Activated CD8-positive, alpha-beta memory T cell treated with anti-CD3 and anti-CD28 coated beads, Interleukin-2, amount 10 ng/mL, durations not matched to agents 7 days and 5 days (primary cell): ENCODE data around the gene RNF167. TPM values are rescaled to one million over a fixed set of nuclear protein-coding genes. Genes with fewer than 3 reads are reported as not detected.
"Not testable (repeated sequence)": the region's sequence is repeated elsewhere in the genome, so short reads cannot be mapped to it uniquely, and the experiment has no call there.

Experiments
- ATAC-seq: fragments of 150-1000 bp; cut with Tn5 transposase; one replicate; pipeline ENCODE4 v1.10.0; 2021; ENCODE audit warnings: moderate library complexity
- CTCF ChIA-PET: fragments of 350-600 bp; sonication (Branson Sonifier 250); formaldehyde crosslinking; loops from one replicate; lab custom pipeline; 2021; ENCODE audit warnings: antibody characterized with exemption; lab: Charles Lee
- DNase-seq: peaks from one replicate; pipeline ENCODE4 v3.0.0-alpha.2; 2020
- H3K27ac Mint-ChIP-seq: one replicate; pipeline ENCODE4 v1.8.0; 2021; ENCODE audit warnings: mild to moderate bottlenecking, mixed read lengths
- H3K27me3 Mint-ChIP-seq: one replicate; pipeline ENCODE4 v1.8.0; 2021; ENCODE audit warnings: mixed read lengths
- H3K36me3 Mint-ChIP-seq: one replicate; pipeline ENCODE4 v1.8.0; 2021; ENCODE audit warnings: mild to moderate bottlenecking, mixed read lengths
- H3K4me1 Mint-ChIP-seq: one replicate; pipeline ENCODE4 v1.8.0; 2021; ENCODE audit warnings: mixed read lengths
- H3K4me3 Mint-ChIP-seq: one replicate; pipeline ENCODE4 v1.8.0; 2021; ENCODE audit warnings: mild to moderate bottlenecking, moderate library complexity, mixed read lengths
- H3K9me3 Mint-ChIP-seq: one replicate; pipeline ENCODE4 v1.8.0; 2022; ENCODE audit warnings: low read depth, mixed read lengths
- total RNA-seq, 2 experiments: library from RNA; stranded (reverse); gene quantifications; one replicate each; pipeline ENCODE4 v1.2.3, GENCODE V29; 2021

Gene RNF167
- total RNA-seq, 2 experiments from 2014 or later: 226 to 273 TPM

DNA sequence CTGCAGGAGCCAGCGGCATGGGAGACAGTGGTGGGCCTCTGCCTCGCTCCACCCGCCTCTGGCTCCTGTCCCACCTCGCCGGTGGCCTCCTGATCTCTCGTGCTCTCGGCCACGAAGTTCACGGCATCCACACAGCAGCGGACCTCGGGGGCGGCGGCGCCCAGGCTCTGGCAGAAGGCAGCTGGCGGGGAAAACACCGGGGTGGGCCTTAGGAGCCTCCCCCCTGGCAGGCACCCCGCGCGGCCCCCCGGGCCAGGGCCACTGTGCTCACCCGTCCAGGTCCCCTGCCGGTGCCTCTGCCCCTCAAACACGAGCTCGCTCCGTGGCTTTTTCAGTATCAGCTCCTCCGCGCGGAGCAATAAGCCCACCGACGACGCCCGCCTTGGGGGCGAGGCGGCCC lies 41.1 kb upstream of the RNF167 start:
- H3K36me3 Mint-ChIP-seq: peaks cover 2% of the 10 kb centered on the region
- H3K9me3 Mint-ChIP-seq: no peaks in the 10 kb centered on the region
- H3K27me3 Mint-ChIP-seq: peaks cover 4% of the 10 kb centered on the region
- no peak for DNase-seq
- CTCF ChIA-PET: interaction anchor here (0.6 to 2.2 kb wide), 13 partner anchors 8 to 189 kb away, joined by 3 to 21 read pairs (median 3); partner anchors contain the start of genes ARRB2, GLTPD2, PSMB6 and RNF167
- H3K4me1 Mint-ChIP-seq: peaks cover 36% of the 10 kb centered on the region
- no peak overlapping the region for H3K27ac Mint-ChIP-seq
- no peak for ATAC-seq
- H3K4me3 Mint-ChIP-seq: peak overlapping the region; percentile 33

DNA sequence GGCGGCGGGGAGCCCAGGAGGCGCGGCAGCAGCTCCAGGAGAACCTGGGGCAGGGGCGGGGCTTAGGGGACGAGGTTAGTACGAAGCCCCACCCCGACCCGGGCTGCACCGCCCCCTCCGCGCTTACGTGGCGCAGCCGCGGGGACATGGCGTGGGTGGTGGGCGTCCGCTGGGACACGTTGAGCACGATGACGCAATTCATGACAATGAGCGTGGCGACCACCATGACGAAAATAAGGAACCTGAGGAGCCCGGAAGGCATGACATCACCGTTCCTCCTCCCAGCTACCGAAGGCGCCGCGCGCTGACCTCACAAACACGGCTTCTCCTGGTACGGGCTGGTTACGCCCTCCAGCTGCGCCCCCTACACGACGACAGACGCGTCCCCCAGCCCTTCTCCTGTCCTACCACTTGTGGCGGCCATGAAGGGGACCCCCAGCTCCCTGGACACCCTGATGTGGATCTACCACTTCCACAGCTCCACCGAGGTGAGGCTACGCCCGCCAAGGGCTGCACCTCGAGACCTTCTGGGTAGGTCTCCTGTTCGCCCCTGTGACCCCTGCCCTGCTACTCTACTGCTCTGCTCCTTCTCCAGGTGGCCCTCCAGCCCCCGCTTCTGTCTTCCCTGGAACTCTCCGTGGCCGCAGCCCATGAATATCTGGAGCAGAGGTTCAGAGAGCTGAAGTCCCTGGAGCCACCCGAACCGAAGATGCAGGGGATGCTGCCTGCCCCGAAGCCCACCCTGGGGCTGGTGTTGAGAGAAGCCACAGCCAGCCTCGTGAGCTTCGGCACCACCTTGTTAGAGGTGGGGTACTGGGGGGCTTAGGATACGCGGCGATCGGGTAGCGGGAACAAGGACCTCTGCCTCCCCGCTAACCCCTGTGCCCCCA lies 40.5 kb upstream of the RNF167 start, which contains the start of gene C17orf107:
Gene C17orf107 (plus strand): TSS at position 196 of the 890 bp plus-strand sequence. CDS start 227 bp downstream, at position 423.
- peaks cover 2% of the 10 kb centered on the region for H3K36me3 Mint-ChIP-seq
- peak within 1 kb of the TSS; percentile 80 for H3K4me3 Mint-ChIP-seq
- ATAC-seq (peak; percentile 83), DNase-seq (peak; percentile 90)
- CTCF ChIA-PET: interaction anchor here (0.6 to 2.2 kb wide), 16 partner anchors 8 to 189 kb away, joined by 3 to 21 read pairs (median 4); partner anchors contain the start of genes ARRB2, GLTPD2, PFN1 and PSMB6
- H3K27me3 Mint-ChIP-seq: peaks cover 4% of the 10 kb centered on the region
- H3K27ac Mint-ChIP-seq: peak within 1 kb of the TSS; percentile 72
- peaks cover 36% of the 10 kb centered on the region for H3K4me1 Mint-ChIP-seq
- no peaks in the 10 kb centered on the region for H3K9me3 Mint-ChIP-seq

DNA sequence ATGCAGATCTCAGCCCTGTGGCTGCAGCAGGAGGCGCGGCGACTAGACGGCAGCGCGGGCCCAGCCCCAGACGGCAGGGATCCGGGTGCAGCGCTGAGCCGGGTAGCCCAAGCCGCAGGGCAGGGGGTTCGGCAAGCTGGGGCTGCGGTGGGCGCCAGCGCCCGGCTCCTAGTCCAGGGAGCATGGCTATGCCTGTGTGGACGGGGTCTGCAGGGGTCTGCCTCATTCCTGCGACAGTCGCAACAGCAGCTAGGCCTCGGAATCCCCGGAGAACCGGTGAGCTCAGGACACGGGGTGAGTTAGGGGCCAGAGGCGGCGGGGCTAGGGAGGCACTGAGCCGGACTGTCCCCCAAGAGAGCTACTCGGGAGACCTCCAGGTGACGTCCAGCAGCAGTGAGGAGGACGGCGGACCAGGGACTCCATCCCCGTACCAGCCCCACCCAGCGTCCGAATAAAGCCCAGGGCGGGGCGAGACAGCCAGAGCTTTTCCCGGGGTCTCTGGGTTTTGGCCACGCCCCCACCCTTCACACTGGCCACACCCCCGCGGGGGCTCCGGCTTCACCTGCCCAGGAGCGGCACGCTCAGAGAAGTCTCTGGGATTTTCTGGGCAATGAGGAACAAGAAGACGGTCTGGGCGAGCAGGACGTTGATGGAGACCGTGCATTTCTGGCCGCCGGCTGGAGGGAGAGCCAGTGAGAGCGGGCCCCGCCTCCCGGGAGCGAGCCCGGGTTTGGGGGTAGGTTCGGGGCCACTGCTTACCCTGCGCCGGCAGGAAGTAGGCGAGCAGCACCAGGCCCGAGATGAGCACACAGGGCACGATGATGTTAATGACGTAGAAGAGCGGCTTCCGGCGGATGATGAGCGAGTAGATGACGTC lies 39.6 kb upstream of the RNF167 start:
- peak; percentile 54 for ATAC-seq
- Mint-ChIP-seq H3K36me3 (peaks cover 2% of the 10 kb centered on the region), H3K27me3 (peaks cover 4% of the 10 kb centered on the region), H3K9me3 (no peaks in the 10 kb centered on the region), H3K4me3 (peak overlapping the region; percentile 80), H3K27ac (peak overlapping the region; percentile 66), H3K4me1 (peaks cover 36% of the 10 kb centered on the region)
- DNase-seq: peak; percentile 77
- CTCF ChIA-PET: interaction anchor here (0.8 to 2.2 kb wide), 8 partner anchors 9 to 333 kb away, joined by 3 to 21 read pairs (median 6); partner anchors contain the start of genes ARRB2, GLTPD2 and PFN1

DNA sequence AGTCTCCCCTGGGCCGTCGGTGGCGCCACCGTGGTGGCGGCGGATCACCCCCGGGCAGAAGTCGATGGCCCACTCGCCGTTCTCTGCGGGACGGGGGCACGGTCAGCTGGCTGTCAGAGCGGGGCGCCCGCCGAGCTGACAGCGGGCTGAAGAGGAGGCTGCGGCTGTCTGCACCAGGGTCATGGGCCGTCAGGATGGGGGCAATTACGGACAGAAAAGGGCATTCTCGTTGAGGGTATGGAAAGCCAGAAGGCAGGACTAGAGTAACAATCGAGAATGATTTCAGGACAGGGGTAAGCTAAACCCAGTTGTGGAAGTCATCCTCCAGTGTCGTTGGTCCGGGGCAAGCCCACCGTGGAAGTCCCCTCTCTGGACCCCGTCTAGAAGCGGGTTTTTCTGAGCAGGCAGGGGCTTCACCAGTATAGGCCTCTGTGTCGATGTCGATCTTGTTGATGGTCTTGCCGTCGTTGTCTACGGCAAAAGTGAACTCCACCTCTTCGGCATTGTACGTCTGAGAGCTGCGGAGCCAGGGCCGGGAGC lies 38.9 kb upstream of the RNF167 start:
- CTCF ChIA-PET: interaction anchor here (0.6 to 3.2 kb wide), 10 partner anchors 8 to 334 kb away, joined by 3 to 18 read pairs (median 4); partner anchors contain the start of genes CAMTA2, PFN1, RNF167 and SLC25A11
- Mint-ChIP-seq H3K27me3 (peaks cover 4% of the 10 kb centered on the region), H3K4me3 (peak overlapping the region; percentile 65), H3K36me3 (peaks cover under 1% of the 10 kb centered on the region), H3K4me1 (peaks cover 36% of the 10 kb centered on the region), H3K9me3 (no peaks in the 10 kb centered on the region), H3K27ac (peak overlapping the region; percentile 66)
- ATAC-seq: no peak
- no peak for DNase-seq

DNA sequence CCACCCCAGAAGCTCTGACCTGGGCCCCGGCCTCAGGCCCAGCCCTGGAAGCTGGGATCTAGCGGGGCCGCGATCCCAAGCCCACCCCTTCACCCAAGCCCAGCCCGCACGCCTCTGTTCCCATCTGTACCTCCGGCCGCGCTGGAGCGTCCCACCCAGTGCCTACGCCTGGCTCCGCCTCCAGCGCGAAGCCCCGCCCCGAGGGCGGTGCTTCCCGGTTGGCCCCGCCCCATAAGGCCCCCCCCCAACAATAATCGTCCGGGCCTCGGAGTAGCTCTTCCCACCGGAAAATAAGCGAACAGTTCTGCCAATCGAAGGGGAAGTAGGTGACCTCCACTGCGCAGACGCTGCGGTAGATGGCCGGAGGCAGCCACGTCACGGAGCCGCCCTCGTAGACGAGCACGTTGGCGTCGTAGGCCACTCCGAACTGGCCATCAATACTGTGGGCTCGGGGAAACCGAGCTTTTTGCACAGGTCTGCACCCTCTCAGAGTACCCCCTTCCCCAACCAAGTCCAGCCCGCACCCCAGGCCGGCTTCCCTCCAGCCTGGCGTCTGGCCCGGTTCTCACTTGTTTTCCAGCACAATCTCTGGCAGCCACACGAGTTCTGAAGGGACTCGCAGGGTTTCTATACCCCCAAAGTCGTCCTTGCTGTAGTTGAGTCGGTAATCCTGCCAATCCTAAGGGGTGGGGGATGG lies 38.3 kb upstream of the RNF167 start:
- Mint-ChIP-seq H3K9me3 (no peaks in the 10 kb centered on the region), H3K27me3 (peaks cover 4% of the 10 kb centered on the region), H3K27ac (peak overlapping the region; percentile 44), H3K4me1 (peaks cover 36% of the 10 kb centered on the region), H3K4me3 (no peak overlapping the region), H3K36me3 (no peaks in the 10 kb centered on the region)
- CTCF ChIA-PET: interaction anchor here (0.6 to 3.2 kb wide), 12 partner anchors 7 to 335 kb away, joined by 3 to 18 read pairs (median 6); partner anchors contain the start of genes ARRB2, CAMTA2, RNF167 and SLC25A11
- ATAC-seq (no peak), DNase-seq (no peak)

DNA sequence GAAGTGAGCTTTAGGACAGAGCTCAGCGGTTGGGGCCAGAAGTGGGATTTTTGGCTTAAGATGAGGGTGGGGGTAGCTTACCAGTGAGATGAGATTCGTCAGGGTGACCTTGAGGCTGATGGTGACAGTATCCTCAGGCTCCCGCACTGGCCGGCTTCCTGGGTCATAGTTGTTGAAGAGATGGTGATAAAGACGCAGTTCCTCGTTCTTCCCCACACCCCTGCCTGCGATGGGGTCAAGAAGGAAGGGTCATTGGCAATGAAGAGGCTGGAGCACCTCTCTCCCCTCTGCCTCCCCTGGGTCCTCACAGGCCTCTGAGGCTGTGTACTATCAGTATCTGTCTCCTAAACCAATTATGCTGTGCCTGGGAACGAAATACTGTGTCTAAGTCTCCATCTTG lies 37.5 kb upstream of the RNF167 start:
- H3K27me3 Mint-ChIP-seq: peaks cover 4% of the 10 kb centered on the region
- peaks cover 36% of the 10 kb centered on the region for H3K4me1 Mint-ChIP-seq
- CTCF ChIA-PET: interaction anchor here (0.6 to 3.2 kb wide), 18 partner anchors 8 to 336 kb away, joined by 3 to 18 read pairs (median 4); partner anchors contain the start of genes ARRB2, CAMTA2, RNF167 and SLC25A11
- H3K9me3 Mint-ChIP-seq: no peaks in the 10 kb centered on the region
- no peak overlapping the region for H3K27ac Mint-ChIP-seq
- no peak overlapping the region for H3K4me3 Mint-ChIP-seq
- DNase-seq (no peak), ATAC-seq (no peak)
- H3K36me3 Mint-ChIP-seq: no peaks in the 10 kb centered on the region

DNA sequence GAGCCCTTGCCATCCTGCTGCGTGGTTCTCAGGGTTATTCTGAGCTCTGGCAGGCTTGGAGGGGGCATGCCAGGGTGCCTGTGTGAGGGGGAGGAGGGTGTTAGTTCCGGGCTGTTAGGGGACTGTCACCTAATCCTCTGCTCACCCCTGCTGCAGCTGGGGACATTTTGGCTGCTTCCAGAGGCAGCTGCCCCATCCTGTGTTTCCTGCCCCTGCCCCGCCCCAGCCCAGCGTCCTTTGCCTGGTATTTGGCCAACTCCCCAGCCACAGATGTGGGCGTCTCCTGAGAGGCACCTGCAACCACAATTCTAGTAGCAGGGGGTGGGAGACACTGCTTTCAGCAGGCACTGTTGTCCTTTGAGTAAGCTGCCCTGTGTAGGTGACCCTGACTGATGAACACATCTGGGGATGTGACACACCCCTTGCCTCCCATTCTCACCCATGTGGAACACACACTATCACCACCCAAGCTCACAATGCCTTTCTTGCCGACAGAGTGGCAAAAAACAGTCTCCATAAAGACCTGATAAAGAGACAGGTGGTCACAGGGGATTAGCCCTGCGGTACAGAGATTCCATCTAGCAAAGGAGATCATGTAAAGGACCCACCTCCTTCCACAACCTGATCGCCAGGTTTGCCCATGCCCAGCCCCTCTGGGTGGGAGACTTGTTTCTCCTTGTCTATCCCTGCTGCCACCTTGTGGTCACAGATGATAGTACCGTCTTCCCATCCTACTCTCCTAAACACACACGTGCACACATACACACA lies 36.8 kb upstream of the RNF167 start, which contains the start of gene CHRNE:
Gene CHRNE (minus strand): TSS at position 48 of the 768 bp plus-strand sequence. CDS start 35 bp downstream, at position 13.
- Mint-ChIP-seq H3K4me1 (peaks cover 36% of the 10 kb centered on the region), H3K36me3 (no peaks in the 10 kb centered on the region), H3K9me3 (no peaks in the 10 kb centered on the region), H3K27ac (peak within 1 kb of the TSS; percentile 67), H3K27me3 (peaks cover 4% of the 10 kb centered on the region), H3K4me3 (peak within 1 kb of the TSS; percentile 10)
- peak; percentile 87 for DNase-seq
- CTCF ChIA-PET: interaction anchor here (0.6 to 3.2 kb wide), 25 partner anchors 10 to 345 kb away, joined by 3 to 18 read pairs (median 4); partner anchors contain the start of genes ARRB2, CAMTA2, RNF167 and SLC25A11
- peak; percentile 32 for ATAC-seq

DNA sequence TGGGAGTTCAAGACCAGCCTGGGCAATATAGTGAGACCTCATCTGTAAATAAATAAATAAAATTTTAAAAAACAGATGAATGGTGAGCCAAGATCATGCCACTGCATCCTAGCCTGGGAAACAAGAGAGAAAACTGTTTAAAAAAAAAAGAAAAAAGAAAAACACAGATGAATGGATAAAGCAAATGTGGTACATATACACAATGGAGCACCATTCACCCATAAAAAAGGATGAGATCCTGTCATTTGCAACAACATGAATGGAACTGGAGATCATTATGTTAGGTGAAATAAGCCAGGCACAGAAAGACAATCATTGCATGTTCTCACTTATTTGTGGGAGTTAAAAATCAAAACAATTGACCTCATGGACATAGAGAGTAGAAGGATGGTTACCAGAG lies 33.4 kb upstream of the RNF167 start:
- not testable (repeated sequence) for H3K9me3 Mint-ChIP-seq, ATAC-seq, H3K27ac Mint-ChIP-seq, H3K4me3 Mint-ChIP-seq, DNase-seq, H3K27me3 Mint-ChIP-seq, H3K36me3 Mint-ChIP-seq
- CTCF ChIA-PET: interaction anchor here (1.0 to 2.0 kb wide), 3 partner anchors 33 to 340 kb away, joined by 3 to 6 read pairs (median 4); partner anchors contain the start of genes RNF167 and SLC25A11
- peaks cover 20% of the 10 kb centered on the region for H3K4me1 Mint-ChIP-seq

DNA sequence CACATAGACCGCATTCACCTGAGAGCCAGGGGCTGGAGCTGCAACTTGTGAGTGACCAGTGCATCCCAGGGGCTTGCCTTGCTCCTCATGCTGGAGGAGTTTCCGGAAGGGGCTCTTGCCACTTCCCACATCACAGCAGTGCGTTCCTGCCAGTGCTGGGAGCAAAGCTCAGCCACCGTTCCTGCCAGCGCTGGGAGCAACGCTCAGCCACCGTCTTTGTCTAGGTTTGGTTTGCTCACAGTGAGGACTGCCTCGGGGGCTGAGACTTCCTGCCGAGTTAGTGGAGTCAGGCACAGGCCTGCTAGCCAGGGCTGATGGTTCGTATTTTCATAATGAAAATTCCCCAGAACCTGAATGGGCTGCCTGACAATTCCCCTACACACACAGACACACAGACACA lies 31.8 kb upstream of the RNF167 start:
- Mint-ChIP-seq H3K27ac (no peak overlapping the region), H3K4me3 (no peak overlapping the region), H3K36me3 (no peaks in the 10 kb centered on the region), H3K9me3 (no peaks in the 10 kb centered on the region), H3K27me3 (no peaks in the 10 kb centered on the region), H3K4me1 (peaks cover 6% of the 10 kb centered on the region)
- DNase-seq (no peak), ATAC-seq (peak; percentile 20)
- CTCF ChIA-PET: interaction anchor here (0.7 to 2.5 kb wide), 26 partner anchors 8 to 154 kb away, joined by 3 to 31 read pairs (median 7); partner anchors contain the start of genes C17orf107, CAMTA2, INCA1 and KIF1C

DNA sequence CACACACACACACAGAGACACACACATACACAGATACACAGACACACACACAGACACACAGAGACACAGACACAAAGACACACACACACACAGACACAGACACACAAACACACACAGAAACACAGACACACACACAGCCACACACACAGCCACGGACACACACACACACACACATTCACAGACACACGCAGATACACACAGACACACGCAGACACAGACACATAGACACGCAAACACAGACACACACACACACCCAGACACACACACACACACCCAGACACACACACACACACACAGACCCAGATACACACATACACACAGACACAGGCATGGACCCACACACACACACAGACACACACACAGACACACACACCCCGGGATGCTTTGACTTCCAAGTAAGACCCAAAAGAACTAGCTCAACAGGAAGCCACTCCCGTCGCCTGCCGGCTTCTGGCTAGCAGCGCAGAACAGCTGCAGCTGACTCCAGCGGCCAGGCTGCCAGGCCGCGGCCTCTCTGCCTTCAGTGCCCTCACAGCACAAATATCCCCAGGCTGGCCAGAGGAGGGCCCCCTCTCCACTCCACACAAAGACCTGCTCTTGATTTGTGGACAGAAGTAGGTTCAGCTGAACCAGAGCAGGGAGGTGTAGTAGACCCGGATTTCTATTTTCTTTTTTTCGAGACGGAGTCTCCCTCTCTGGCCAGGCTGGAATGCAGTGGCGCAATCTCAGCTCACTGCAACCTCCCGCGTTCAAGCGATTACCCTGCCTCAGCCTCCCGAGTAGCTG lies 31.2 kb upstream of the RNF167 start:
- peak; percentile 98 for ATAC-seq
- Mint-ChIP-seq H3K9me3 (no peaks in the 10 kb centered on the region), H3K4me3 (no peak overlapping the region), H3K4me1 (peaks cover 2% of the 10 kb centered on the region), H3K27me3 (no peaks in the 10 kb centered on the region), H3K36me3 (no peaks in the 10 kb centered on the region), H3K27ac (no peak overlapping the region)
- CTCF ChIA-PET: interaction anchor here (0.7 to 2.5 kb wide), 35 partner anchors 8 to 169 kb away, joined by 3 to 31 read pairs (median 5); partner anchors contain the start of genes C17orf107, CAMTA2, INCA1 and KIF1C
- DNase-seq: peak; percentile 88
